Measurements from ENCODE around the gene GYG1.

The GYG1 gene

DNA sequence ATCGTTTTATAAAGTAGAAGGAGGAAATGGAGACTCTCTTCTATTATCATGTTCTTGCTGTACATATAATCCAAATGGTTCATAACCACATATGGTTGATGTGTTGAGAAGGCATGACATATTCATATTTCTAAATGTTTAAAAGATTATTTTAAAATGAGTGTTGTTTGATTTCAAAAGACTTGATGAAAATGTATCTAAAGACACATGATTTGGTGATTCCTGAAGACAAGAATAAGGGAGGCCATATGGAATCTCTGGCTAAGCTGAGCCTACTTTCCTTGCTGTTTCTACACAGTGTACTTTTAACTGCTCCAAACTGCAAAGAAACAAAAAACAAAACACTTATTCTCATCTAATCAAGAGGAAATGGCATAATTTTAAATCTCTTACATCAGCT lies 23.0 kb upstream of the GYG1 start:
- H3K27me3 ChIP-seq (ENCODE audit: insufficient read depth, poor library complexity, severe bottlenecking) = no peaks in the 10 kb centered on the region
- H3K4me1 ChIP-seq (ENCODE audit: insufficient read depth, poor library complexity, severe bottlenecking) = no peaks in the 10 kb centered on the region
- TF ChIP-seq, protein P1, sequence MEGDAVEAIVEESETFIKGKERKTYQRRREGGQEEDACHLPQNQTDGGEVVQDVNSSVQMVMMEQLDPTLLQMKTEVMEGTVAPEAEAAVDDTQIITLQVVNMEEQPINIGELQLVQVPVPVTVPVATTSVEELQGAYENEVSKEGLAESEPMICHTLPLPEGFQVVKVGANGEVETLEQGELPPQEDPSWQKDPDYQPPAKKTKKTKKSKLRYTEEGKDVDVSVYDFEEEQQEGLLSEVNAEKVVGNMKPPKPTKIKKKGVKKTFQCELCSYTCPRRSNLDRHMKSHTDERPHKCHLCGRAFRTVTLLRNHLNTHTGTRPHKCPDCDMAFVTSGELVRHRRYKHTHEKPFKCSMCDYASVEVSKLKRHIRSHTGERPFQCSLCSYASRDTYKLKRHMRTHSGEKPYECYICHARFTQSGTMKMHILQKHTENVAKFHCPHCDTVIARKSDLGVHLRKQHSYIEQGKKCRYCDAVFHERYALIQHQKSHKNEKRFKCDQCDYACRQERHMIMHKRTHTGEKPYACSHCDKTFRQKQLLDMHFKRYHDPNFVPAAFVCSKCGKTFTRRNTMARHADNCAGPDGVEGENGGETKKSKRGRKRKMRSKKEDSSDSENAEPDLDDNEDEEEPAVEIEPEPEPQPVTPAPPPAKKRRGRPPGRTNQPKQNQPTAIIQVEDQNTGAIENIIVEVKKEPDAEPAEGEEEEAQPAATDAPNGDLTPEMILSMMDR (IDR thresholded peaks at IDR 0.05; ENCODE audit: poor library complexity, severe bottlenecking) = no peak
- no peaks in the 10 kb centered on the region for H3K9me3 ChIP-seq (ENCODE audit: severe bottlenecking)
- no peak overlapping the region for H3K27ac ChIP-seq (ENCODE audit: poor library complexity, severe bottlenecking)
- no peak overlapping the region for H3K4me3 ChIP-seq (ENCODE audit: severe bottlenecking)
- no peaks in the 10 kb centered on the region for H3K36me3 ChIP-seq (ENCODE audit: low read depth)
- ATAC-seq (ENCODE audit: low read depth) = no peak
- no peak for DNase-seq (ENCODE audit: low spot score)

- ATAC-seq (ENCODE audit: low read depth) = no peak
- H3K27ac ChIP-seq (ENCODE audit: poor library complexity, severe bottlenecking) = no peak overlapping the region
- H3K9me3 ChIP-seq (ENCODE audit: severe bottlenecking) = no peaks in the 10 kb centered on the region
- no peak for DNase-seq (ENCODE audit: low spot score)
- no peak overlapping the region for H3K4me3 ChIP-seq (ENCODE audit: severe bottlenecking)
- H3K27me3 ChIP-seq (ENCODE audit: insufficient read depth, poor library complexity, severe bottlenecking) = no peaks in the 10 kb centered on the region
- H3K4me1 ChIP-seq (ENCODE audit: insufficient read depth, poor library complexity, severe bottlenecking) = no peaks in the 10 kb centered on the region
- TF ChIP-seq, protein P1 (IDR thresholded peaks at IDR 0.05; ENCODE audit: poor library complexity, severe bottlenecking) = no peak
- no peaks in the 10 kb centered on the region for H3K36me3 ChIP-seq (ENCODE audit: low read depth)
Measured at GRCh38 chr3:148970271-148970670, 21.1 kb upstream of the GYG1 start.

DNA sequence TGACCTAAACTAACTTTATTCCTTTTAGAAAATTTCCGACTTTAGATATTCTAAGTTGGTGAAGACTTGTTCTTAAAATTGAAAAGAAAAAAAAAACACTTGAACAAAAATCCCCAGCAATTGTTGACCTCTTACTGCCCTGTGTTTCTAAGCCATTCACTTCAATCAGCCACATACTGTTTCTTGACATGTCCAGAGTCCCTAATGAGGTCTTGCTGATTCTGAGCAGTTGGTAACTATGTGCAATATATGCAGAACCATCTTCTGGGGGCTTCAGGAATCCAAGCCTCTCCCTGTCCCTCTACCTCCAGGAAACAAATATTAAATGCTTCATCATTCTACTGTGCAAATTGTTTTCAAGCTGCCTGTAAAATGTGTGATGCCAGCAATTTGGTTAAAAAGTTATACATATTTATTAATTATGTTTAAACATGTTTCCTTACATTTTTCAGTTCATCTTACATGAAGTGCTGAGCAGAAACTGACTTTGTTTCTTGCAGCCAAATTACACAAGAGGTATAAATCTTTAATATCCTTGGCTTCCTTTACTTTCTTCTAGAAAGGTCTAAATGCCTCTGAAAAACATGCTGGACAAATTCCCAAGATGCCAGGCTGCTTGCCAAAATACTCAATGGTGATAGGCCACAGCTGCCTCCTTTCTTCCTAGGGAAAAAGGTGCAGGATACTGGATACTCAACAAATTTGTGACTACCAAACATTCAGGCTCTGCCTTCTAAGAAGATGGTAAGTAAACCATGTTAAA lies 19.8 kb upstream of the GYG1 start:
- H3K4me3 ChIP-seq (ENCODE audit: severe bottlenecking) = no peak overlapping the region
- no peaks in the 10 kb centered on the region for H3K9me3 ChIP-seq (ENCODE audit: severe bottlenecking)
- no peak for ATAC-seq (ENCODE audit: low read depth)
- TF ChIP-seq, protein P1 (IDR thresholded peaks at IDR 0.05; ENCODE audit: poor library complexity, severe bottlenecking) = no peak
- no peak for DNase-seq (ENCODE audit: low spot score)
- H3K4me1 ChIP-seq (ENCODE audit: insufficient read depth, poor library complexity, severe bottlenecking) = no peaks in the 10 kb centered on the region
- no peaks in the 10 kb centered on the region for H3K36me3 ChIP-seq (ENCODE audit: low read depth)
- no peak overlapping the region for H3K27ac ChIP-seq (ENCODE audit: poor library complexity, severe bottlenecking)
- H3K27me3 ChIP-seq (ENCODE audit: insufficient read depth, poor library complexity, severe bottlenecking) = no peaks in the 10 kb centered on the region

DNA sequence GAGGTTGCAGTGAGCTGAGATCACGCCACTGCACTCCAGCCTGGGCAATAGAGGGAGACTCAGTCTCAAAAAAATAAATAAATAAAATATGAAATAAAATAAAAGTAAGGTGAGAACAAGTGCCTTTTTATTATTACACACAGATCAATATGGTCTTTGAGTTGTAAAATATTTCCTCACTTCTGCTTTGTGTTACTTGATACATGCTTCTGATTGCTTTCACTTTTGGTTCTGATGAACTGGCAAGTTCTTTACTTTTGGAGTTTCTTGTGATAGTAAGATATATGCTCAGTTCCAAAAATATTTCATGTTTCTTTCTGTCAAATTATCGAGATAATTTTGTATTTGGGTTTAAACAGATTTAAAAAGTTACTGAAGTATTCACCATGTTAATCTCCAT lies 16.6 kb upstream of the GYG1 start:
- Histone ChIP-seq H3K36me3 (ENCODE audit: low read depth) (no peaks in the 10 kb centered on the region), H3K9me3 (ENCODE audit: severe bottlenecking) (no peaks in the 10 kb centered on the region), H3K27ac (ENCODE audit: poor library complexity, severe bottlenecking) (no peak overlapping the region), H3K4me1 (ENCODE audit: insufficient read depth, poor library complexity, severe bottlenecking) (no peaks in the 10 kb centered on the region), H3K4me3 (ENCODE audit: severe bottlenecking) (peak overlapping the region; percentile 24), H3K27me3 (ENCODE audit: insufficient read depth, poor library complexity, severe bottlenecking) (no peaks in the 10 kb centered on the region)
- DNase-seq (ENCODE audit: low spot score) (no peak), ATAC-seq (ENCODE audit: low read depth) (no peak)
- TF ChIP-seq, protein P1 (IDR thresholded peaks at IDR 0.05; ENCODE audit: poor library complexity, severe bottlenecking) = no peak

- Histone ChIP-seq H3K27ac (ENCODE audit: poor library complexity, severe bottlenecking) (no peak overlapping the region), H3K4me1 (ENCODE audit: insufficient read depth, poor library complexity, severe bottlenecking) (no peaks in the 10 kb centered on the region), H3K36me3 (ENCODE audit: low read depth) (no peaks in the 10 kb centered on the region), H3K4me3 (ENCODE audit: severe bottlenecking) (peak overlapping the region; percentile 24), H3K27me3 (ENCODE audit: insufficient read depth, poor library complexity, severe bottlenecking) (no peaks in the 10 kb centered on the region), H3K9me3 (ENCODE audit: severe bottlenecking) (no peaks in the 10 kb centered on the region)
- ATAC-seq (ENCODE audit: low read depth) (peak; percentile 65; the same call in 2 of the 3 replicates), DNase-seq (ENCODE audit: low spot score) (no peak)
- TF ChIP-seq, protein P1 (IDR thresholded peaks at IDR 0.05; ENCODE audit: poor library complexity, severe bottlenecking) = no peak
Measured at GRCh38 chr3:148975248-148975647, 16.1 kb upstream of the GYG1 start.
